Measurements from ENCODE around the gene LTBP3. TPM values are rescaled to one million over a fixed set of nuclear protein-coding genes. Genes with fewer than 3 reads are reported as not detected.

LTBP3 gene
- total and polyA plus RNA-seq, 8 donors = 70.8 to 322 (median 239) TPM

DNA sequence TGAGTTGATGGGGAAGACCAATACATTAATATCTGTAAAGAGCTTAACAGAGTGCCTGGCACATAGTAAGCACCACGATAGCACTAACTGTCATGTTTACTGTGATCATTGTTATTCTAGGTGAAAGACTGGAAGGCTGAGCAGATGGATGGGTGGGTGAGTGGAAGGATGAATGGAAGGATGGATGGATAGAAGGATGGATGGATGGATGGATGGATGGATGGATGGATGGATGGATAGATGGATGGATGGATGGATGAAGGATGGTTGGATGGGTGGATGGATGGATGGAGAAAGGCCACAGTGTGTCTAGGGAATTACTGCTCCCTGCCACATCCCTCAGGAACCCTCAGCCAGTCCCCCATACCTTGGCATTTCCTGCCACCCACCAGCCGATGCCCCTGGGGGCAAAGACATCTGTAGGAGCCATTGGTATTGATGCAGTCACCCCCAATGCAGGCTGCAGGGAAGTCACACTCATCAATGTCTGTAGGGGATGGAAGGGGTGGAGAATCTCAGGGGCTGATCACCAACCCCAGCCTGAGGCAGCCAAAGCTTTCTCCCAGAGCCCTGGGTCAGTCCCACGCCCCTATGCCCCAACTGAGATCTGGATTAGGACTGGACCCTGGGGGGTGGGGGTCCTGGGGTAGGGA, 15.3 kb downstream of the LTBP3 start:
- Histone ChIP-seq H3K4me1 (peaks cover 13 to 47% of the 10 kb centered on the region in 2 donors), H3K27ac (no peak overlapping the region), H3K36me3 (peaks cover 0 to 19% of the 10 kb centered on the region in 2 donors), H3K9me3 (no peaks in the 10 kb centered on the region), H3K27me3 (no peaks in the 10 kb centered on the region), H3K4me3 (no peak overlapping the region)
- no peak for ATAC-seq
- TF ChIP-seq, protein P1, sequence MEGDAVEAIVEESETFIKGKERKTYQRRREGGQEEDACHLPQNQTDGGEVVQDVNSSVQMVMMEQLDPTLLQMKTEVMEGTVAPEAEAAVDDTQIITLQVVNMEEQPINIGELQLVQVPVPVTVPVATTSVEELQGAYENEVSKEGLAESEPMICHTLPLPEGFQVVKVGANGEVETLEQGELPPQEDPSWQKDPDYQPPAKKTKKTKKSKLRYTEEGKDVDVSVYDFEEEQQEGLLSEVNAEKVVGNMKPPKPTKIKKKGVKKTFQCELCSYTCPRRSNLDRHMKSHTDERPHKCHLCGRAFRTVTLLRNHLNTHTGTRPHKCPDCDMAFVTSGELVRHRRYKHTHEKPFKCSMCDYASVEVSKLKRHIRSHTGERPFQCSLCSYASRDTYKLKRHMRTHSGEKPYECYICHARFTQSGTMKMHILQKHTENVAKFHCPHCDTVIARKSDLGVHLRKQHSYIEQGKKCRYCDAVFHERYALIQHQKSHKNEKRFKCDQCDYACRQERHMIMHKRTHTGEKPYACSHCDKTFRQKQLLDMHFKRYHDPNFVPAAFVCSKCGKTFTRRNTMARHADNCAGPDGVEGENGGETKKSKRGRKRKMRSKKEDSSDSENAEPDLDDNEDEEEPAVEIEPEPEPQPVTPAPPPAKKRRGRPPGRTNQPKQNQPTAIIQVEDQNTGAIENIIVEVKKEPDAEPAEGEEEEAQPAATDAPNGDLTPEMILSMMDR (IDR thresholded peaks at IDR 0.05) = no peak
- intact Hi-C loops (cut with DNase I) = loop anchor here in 1 of 2 donors (10.0 kb wide), 1 partner anchor 52 kb away; the partner anchor contains the start of gene KCNK7
- DNase-seq = no peak

DNA sequence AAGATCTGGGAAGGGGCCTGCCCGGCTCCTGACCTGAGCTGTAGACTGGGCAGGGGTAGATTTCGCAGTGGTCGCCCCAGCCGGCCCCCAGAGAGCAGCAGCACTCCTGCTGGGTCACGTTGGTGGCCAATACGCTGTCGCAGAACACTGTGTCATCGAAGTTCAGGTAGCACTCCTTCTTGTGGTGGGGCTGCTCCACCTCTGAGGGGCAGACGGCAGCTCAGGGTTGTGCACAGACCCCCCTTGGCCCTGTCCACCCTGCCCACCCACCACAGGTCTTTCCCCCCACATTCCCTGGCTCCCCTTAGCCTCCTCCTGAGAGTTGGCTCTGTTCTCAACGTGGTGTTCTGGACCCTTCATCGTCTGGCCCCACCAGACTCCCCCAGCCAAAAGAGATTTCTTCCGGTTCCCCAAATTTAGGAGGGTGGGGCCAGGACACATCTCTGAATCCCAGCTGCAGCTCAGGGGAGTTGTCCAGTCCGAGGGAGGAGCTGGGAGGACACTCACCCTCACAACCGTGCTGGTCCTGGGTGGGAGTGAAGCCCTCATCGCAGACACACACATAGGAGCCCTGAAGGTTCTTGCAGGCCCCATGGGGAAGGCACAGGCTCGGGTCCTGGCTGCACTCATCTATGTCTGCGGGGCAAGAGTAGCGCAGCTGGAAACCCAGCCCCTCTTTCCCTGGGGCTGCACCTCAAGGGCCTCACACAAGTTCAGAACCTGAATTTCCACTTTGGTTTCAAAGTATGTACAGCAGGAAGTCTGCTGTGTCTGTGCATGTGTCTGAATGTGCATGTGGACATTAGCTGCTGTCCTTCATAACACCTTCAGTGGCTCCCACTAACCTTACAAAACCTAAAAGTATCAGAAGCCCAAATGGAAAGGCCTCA, 16.8 kb downstream of the LTBP3 start:
- ATAC-seq = peak; percentile 3
- peak in 1 of 4 donors; percentile 75 for DNase-seq
- TF ChIP-seq, protein P1 (IDR thresholded peaks at IDR 0.05) = no peak
- H3K9me3 ChIP-seq = no peaks in the 10 kb centered on the region
- H3K27me3 ChIP-seq = no peaks in the 10 kb centered on the region
- peak overlapping the region; percentile 37 to 47 for H3K4me3 ChIP-seq
- peaks cover 0 to 35% of the 10 kb centered on the region in 2 donors for H3K36me3 ChIP-seq
- intact Hi-C loops (cut with DNase I) = loop anchor here in 1 of 2 donors (10.0 kb wide), 1 partner anchor 53 kb away; the partner anchor contains the start of gene KCNK7
- peaks cover 13 to 39% of the 10 kb centered on the region in 2 donors for H3K4me1 ChIP-seq
- peak overlapping the region; percentile 85 to 88 for H3K27ac ChIP-seq

DNA sequence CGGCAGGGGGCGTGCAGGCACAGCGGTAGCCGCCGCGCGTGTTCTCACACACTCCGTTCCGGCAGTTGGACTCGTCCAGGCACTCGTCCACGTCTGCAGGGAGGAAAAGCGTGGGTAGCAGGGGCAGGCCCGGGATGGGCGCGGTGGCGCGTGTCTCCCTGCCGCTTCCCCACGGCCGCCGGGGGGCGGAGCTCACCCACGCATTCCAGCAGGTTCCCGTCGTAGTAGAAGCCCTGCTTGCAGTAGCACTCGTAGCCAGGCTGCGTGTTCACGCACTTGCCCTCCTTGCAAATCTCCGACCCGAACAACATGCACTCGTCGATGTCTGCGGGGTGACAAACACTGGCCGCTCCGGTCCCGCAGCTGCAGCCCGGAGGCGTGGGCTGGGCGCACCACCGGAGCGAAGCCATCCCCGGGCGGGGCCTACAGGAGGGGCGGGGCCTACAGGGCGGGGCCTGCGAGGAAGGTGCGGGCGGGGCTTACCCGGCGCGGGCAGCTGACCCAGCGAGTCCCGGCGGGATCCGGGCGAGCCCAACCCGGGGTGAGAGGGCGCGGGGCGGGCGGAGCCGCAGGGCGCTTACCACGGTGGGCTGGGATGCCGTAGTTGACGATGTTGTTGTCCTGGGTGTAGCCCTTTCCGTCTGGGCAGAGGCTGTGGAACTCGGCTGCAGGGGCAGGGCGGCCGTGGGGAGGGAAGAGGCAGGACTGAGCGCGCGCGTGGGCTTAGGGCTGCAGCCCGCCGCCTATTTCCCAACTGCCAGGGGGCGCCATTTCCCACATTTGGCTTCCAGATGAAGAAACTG, 17.7 kb downstream of the LTBP3 start:
- Histone ChIP-seq H3K4me3 (peak overlapping the region; percentile 37 to 47), H3K4me1 (peaks cover 13 to 31% of the 10 kb centered on the region in 2 donors), H3K27me3 (no peaks in the 10 kb centered on the region), H3K27ac (peak overlapping the region; percentile 85 to 88), H3K36me3 (peaks cover 0 to 43% of the 10 kb centered on the region in 2 donors), H3K9me3 (no peaks in the 10 kb centered on the region)
- intact Hi-C loops (cut with DNase I) = loop anchor here in 1 of 2 donors (10.0 kb wide), 1 partner anchor 54 kb away; the partner anchor contains the start of gene KCNK7
- ATAC-seq = peak; percentile 94
- DNase-seq = peak; percentile 81 to 98 (median 89)
- TF ChIP-seq, protein P1 (IDR thresholded peaks at IDR 0.05) = peak; percentile 83 to 85

DNA sequence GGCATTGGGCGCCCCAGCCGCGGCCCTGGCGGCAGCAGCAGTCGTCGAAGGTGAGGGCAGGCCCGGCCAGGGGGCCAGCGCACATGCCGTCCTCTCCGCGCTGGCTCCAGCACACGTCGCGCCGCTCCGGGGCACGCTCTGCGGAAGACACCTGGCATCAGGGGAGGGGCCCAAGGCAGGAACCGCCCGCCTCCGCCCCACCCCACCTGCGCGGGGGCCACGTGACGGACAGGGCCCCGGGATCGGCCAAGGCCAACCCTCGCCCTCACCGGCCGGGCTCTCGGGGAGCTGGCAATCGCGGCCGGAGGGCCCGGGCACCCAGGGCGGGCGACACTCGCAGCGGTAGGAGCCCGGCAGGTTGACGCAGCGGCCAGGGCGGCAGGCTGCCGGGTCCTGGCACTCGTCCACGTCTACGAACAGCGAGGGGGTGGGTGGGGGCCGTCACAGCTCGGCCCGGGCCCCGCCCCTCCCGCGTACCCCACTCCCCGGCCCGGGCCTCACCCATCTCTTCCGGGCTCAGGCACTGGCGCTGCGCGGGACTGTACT, 18.3 kb downstream of the LTBP3 start:
- TF ChIP-seq, protein P1 (IDR thresholded peaks at IDR 0.05) = peak; percentile 28 to 40
- peak in 2 of 4 donors; percentile 64 to 90 for DNase-seq
- Histone ChIP-seq H3K4me1 (peaks cover 13 to 30% of the 10 kb centered on the region in 2 donors), H3K9me3 (no peaks in the 10 kb centered on the region), H3K36me3 (peaks cover 0 to 50% of the 10 kb centered on the region in 2 donors), H3K4me3 (peak overlapping the region; percentile 37 to 47), H3K27ac (peak overlapping the region; percentile 85 to 88), H3K27me3 (no peaks in the 10 kb centered on the region)
- peak; percentile 39 for ATAC-seq
- intact Hi-C loops (cut with DNase I) = loop anchor here in 1 of 2 donors (10.0 kb wide), 1 partner anchor 55 kb away; the partner anchor contains the start of gene KCNK7

Data from left lung (tissue), 10 donors.